ENCODE data around the gene BTBD18. TPM values are rescaled to one million over a fixed set of nuclear protein-coding genes. Genes with fewer than 3 reads are reported as not detected.
A peak's percentile ranks its signal among the peaks of the same experiment; 100 is the strongest.

Gene BTBD18
- total and polyA plus RNA-seq, 2 of the 13 experiments (the other 11 are each of a cell fraction or from before 2014, with no cell fraction given), result not detected

GRCh38 chr11:57770793-57771192 lies 19.2 kb upstream of the BTBD18 start:
- FAIRE-seq, result no peak
- Histone ChIP-seq H3K36me3 (replicated peaks in 1 of 2; ENCODE audit: control insufficient read depth in 1 of 2, insufficient read depth in 2 of 2, low read length in 2 of 2) (peaks cover 0 to 6% of the 10 kb centered on the region in 2 experiments; a peak in 4 of 5 replicates), H3K79me2 (ENCODE audit: insufficient read depth, low read length) (peaks cover 92% of the 10 kb centered on the region), H3K9ac (ENCODE audit: insufficient read depth, low read depth, low read length) (no peak overlapping the region), H3K27me3 (ENCODE audit: control insufficient read depth in 1 of 2, insufficient read depth in 2 of 2, low read length in 2 of 2) (no peaks in the 10 kb centered on the region), H3K9me3 (ENCODE audit: low read length) (no peaks in the 10 kb centered on the region), H3K27ac (ENCODE audit: extremely low read length, insufficient read depth, low read length) (no peak overlapping the region), H3K4me3 (replicated peaks in 1 of 3; ENCODE audit: insufficient read depth in 1 of 3, low read depth in 2 of 3, low read length in 3 of 3) (no peak overlapping the region), H3K4me2 (ENCODE audit: low read depth, low read length) (0 out of 2 replicates have a peak overlapping the region, but pooled peaks have one; percentile 32), H3K4me1 (ENCODE audit: insufficient read depth, low read length) (peaks cover 96% of the 10 kb centered on the region), H4K20me1 (ENCODE audit: insufficient read depth, low read length) (peaks cover 65% of the 10 kb centered on the region), H2AFZ (ENCODE audit: low read length) (no peak overlapping the region)
- no TSS peak for BruUV-seq (replicated peaks)
- TF ChIP-seq THAP11 (CRISPR knock-in tag; IDR thresholded peaks at IDR 0.05) (no peak), ZNF567 (CRISPR knock-in tag; IDR thresholded peaks at IDR 0.05; ENCODE audit: borderline replicate concordance) (no peak), ZNF3 (CRISPR knock-in tag; IDR thresholded peaks at IDR 0.05) (no peak), HOMEZ (CRISPR knock-in tag; IDR thresholded peaks at IDR 0.05; ENCODE audit: low read depth) (no peak), RFX3 (CRISPR knock-in tag; IDR thresholded peaks at IDR 0.05) (no peak), DNMT3B (CRISPR knock-in tag; conservative IDR thresholded peaks at IDR 0.05) (no peak), MLLT10 (CRISPR knock-in tag; IDR thresholded peaks at IDR 0.05) (no peak), ZNF256 (CRISPR knock-in tag; conservative IDR thresholded peaks at IDR 0.05) (no peak), PHF20 (CRISPR knock-in tag; IDR thresholded peaks at IDR 0.05) (no peak), ZFP37 (CRISPR knock-in tag; IDR thresholded peaks at IDR 0.05; ENCODE audit: borderline replicate concordance) (no peak), THAP7 (CRISPR knock-in tag; IDR thresholded peaks at IDR 0.05) (no peak), MZF1 (CRISPR knock-in tag; IDR thresholded peaks at IDR 0.05; ENCODE audit: borderline replicate concordance) (no peak), FIP1L1 (IDR thresholded peaks at IDR 0.05; ENCODE audit: borderline replicate concordance, insufficient read depth, low read depth, low read length) (no peak), JUNB (CRISPR knock-in tag; IDR thresholded peaks at IDR 0.05; ENCODE audit: borderline replicate concordance) (no peak), ARHGAP35 (CRISPR knock-in tag; IDR thresholded peaks at IDR 0.05; ENCODE audit: borderline replicate concordance) (no peak)
- no peak for DNase-seq (ENCODE audit: low spot score)
- in situ Hi-C loops (cut with HindIII; ENCODE audit: extremely low pct_ligation_motif_present, low pct_unique_long_range_greater_than_20kb), result no loop called here
- POLR2A ChIA-PET, result interaction anchor here (0.7 kb wide), 1 partner anchor 9 kb away, joined by 3 read pairs; the partner anchor contains the start of gene CTNND1
- WGBS (ENCODE audit: low lambda C conversion rate), result 20% methylated on average over 1 of the region's 1 CpG
- ATAC-seq, result peak; percentile 53; the same call in 2 of the 3 replicates
- intact Hi-C loops (cut with micrococcal nuclease; ENCODE audit: unreplicated experiment), result no loop called here
- CTCF ChIA-PET (ENCODE audit: low intra/inter-chr PET ratio, low total read pairs), result no interaction called here

All from HepG2 (cell line).